Smooth muscle cell (in vitro differentiated cells): ENCODE data around the gene IP6K3. TPM values are rescaled to one million over a fixed set of nuclear protein-coding genes. Genes with fewer than 3 reads are reported as not detected.

Source experiments
- DNase-seq: peaks from one replicate; lab custom pipeline; 2025; ENCODE audit not compliant: unreplicated experiment; lab: John Stamatoyannopoulos, UW
- H2AFZ ChIP-seq: fragments of 200-600 bp; sonication (generic); 2 replicates; pipeline ENCODE4 v1.6.0; 2016; ENCODE audit warnings: antibody characterized with exemption, low read depth, mild to moderate bottlenecking
- H3F3A ChIP-seq: fragments of 200-600 bp; sonication (generic); 2 replicates; pipeline ENCODE4 v1.6.0; 2017; ENCODE audit warnings: antibody characterized with exemption, low read depth
- H3K27ac ChIP-seq: fragments of 200-600 bp; sonication (generic); 2 replicates; pipeline ENCODE4 v1.5.1; 2016; ENCODE audit warnings: low read depth, mild to moderate bottlenecking
- H3K27me3 ChIP-seq: fragments of 200-600 bp; sonication (generic); 2 replicates; pipeline ENCODE4 v1.6.1; 2016; ENCODE audit warnings: low read depth, mild to moderate bottlenecking
- H3K36me3 ChIP-seq: fragments of 200-600 bp; sonication (generic); 2 replicates; pipeline ENCODE4 v1.5.1; 2016; ENCODE audit warnings: low read depth
- H3K4me1 ChIP-seq: fragments of 200-600 bp; sonication (generic); 2 replicates; pipeline ENCODE4 v1.5.1; 2016; ENCODE audit warnings: low read depth
- H3K4me2 ChIP-seq: fragments of 200-600 bp; sonication (generic); 2 replicates; pipeline ENCODE4 v1.6.0; 2016; ENCODE audit warnings: mild to moderate bottlenecking
- H3K4me3 ChIP-seq: fragments of 200-600 bp; sonication (generic); 2 replicates; pipeline ENCODE4 v1.5.1; 2016; ENCODE audit warnings: mild to moderate bottlenecking
- H3K79me2 ChIP-seq: fragments of 200-600 bp; sonication (generic); 2 replicates; pipeline ENCODE4 v1.6.0; 2016; ENCODE audit warnings: low read depth, mild to moderate bottlenecking
- H3K9ac ChIP-seq: fragments of 200-600 bp; sonication (generic); 2 replicates; pipeline ENCODE4 v1.6.0; 2016; ENCODE audit warnings: low read depth
- H3K9me3 ChIP-seq: fragments of 200-600 bp; sonication (generic); replicated peaks from 2 replicates; pipeline ENCODE4 v1.5.1; 2016; ENCODE audit warnings: low read depth
- H4K20me1 ChIP-seq: fragments of 200-600 bp; sonication (generic); 2 replicates; pipeline ENCODE4 v1.6.0; 2016; ENCODE audit warnings: low read depth
- WGBS: methylation state at CpG from one replicate; pipeline ENCODE4 v1.1.7; 2016; ENCODE audit warnings: low lambda C conversion rate; 5-methylcytosine and 5-hydroxymethylcytosine counted together
- polyA plus RNA-seq: library from polyadenylated mRNA; unstranded; fragments of >200 nt; fragmentation: Nextera tagmentation; extraction: Ambion mirVana; gene quantifications from 2 replicates; pipeline ENCODE4 v1.2.1, GENCODE V29; 2016
- total RNA-seq: library from RNA; depleted of rRNA; stranded (reverse); fragments of >200 nt; gene quantifications from 2 replicates; pipeline ENCODE4 v1.2.3, GENCODE V29; 2014
- TF ChIP-seq, protein P1 (sequence below): fragments of 200-600 bp; sonication (generic); IDR thresholded peaks from 2 replicates; pipeline ENCODE4 v1.5.1; 2017; ENCODE audit warnings: borderline replicate concordance, mild to moderate bottlenecking, antibody characterized with exemption; ENCODE audit not compliant: insufficient read depth, poor library complexity, severe bottlenecking

The IP6K3 gene
- total and polyA plus RNA-seq, 2 experiments from 2014 or later: 2.6 to 5.6 TPM

DNA sequence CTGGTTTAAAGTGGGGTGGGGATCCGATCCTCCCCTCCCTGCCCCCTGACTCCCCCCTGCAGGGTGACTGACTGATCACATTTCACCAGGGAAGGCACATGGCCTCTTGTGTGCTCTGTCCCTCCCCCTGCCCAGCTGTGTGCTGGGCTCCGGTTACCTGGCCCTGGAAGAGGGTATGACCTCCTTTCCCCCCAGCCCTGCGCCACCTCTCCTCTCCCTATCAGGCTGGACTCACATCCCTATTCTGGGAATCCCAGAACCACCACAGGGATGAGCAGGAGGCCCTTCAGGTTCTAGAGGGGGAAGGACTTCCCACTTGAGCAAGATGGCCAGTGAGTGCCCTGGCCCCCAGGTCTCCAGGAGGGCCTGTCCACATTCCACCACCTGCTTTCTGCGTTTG is 2.1 kb upstream of the IP6K3 start:
- Histone ChIP-seq H3K9me3 (no peaks in the 10 kb centered on the region), H3K4me1 (peaks cover 53% of the 10 kb centered on the region), H3K27me3 (no peaks in the 10 kb centered on the region), H3K79me2 (no peaks in the 10 kb centered on the region), H3F3A (peaks cover 3% of the 10 kb centered on the region), H3K27ac (no peak overlapping the region), H2AFZ (no peak overlapping the region), H4K20me1 (peaks cover 3% of the 10 kb centered on the region), H3K4me2 (no peak overlapping the region), H3K36me3 (no peaks in the 10 kb centered on the region), H3K9ac (no peak overlapping the region), H3K4me3 (no peak overlapping the region)
- 86% methylated on average over 4 of the region's 4 CpGs for WGBS
- no peak for DNase-seq
- TF ChIP-seq, protein P1, sequence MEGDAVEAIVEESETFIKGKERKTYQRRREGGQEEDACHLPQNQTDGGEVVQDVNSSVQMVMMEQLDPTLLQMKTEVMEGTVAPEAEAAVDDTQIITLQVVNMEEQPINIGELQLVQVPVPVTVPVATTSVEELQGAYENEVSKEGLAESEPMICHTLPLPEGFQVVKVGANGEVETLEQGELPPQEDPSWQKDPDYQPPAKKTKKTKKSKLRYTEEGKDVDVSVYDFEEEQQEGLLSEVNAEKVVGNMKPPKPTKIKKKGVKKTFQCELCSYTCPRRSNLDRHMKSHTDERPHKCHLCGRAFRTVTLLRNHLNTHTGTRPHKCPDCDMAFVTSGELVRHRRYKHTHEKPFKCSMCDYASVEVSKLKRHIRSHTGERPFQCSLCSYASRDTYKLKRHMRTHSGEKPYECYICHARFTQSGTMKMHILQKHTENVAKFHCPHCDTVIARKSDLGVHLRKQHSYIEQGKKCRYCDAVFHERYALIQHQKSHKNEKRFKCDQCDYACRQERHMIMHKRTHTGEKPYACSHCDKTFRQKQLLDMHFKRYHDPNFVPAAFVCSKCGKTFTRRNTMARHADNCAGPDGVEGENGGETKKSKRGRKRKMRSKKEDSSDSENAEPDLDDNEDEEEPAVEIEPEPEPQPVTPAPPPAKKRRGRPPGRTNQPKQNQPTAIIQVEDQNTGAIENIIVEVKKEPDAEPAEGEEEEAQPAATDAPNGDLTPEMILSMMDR: no peak

DNA sequence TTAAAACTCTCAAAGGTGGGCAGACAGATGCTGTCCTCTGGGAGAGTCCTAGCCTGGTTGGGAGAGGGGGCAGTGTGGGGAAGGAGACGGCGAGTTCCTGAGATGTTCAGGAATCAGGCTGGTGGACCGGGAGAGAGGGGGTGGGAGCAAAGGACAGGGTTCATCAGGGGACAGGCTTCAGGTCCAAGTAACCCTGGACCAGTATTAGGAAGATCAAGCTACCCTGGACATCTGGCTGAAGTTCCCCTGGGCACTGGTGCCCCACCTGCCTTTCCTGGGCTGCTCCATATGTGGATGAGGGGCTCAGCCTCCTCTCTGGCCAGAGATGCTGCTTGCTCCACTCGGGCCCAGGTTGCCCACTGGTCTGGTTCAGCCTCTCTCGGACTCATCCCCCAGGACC is 1.1 kb upstream of the IP6K3 start:
- TF ChIP-seq, protein P1: no peak
- WGBS: 94% methylated on average over 5 of the region's 5 CpGs
- Histone ChIP-seq H3K9me3 (no peaks in the 10 kb centered on the region), H3K27me3 (no peaks in the 10 kb centered on the region), H3K4me2 (no peak overlapping the region), H3K4me3 (no peak overlapping the region), H3K36me3 (no peaks in the 10 kb centered on the region), H3F3A (peaks cover 3% of the 10 kb centered on the region), H2AFZ (no peak overlapping the region), H3K4me1 (peaks cover 53% of the 10 kb centered on the region), H3K9ac (no peak overlapping the region), H3K27ac (no peak overlapping the region), H4K20me1 (peaks cover 3% of the 10 kb centered on the region), H3K79me2 (no peaks in the 10 kb centered on the region)
- DNase-seq: no peak

- peaks cover 3% of the 10 kb centered on the region for H3F3A ChIP-seq
- peak overlapping the region; percentile 76 for H3K27ac ChIP-seq
- peaks cover 43% of the 10 kb centered on the region for H3K4me1 ChIP-seq
- peak overlapping the region; percentile 19 for H3K4me3 ChIP-seq
- H3K79me2 ChIP-seq: no peaks in the 10 kb centered on the region
- peak overlapping the region; percentile 59 for H3K9ac ChIP-seq
- H3K36me3 ChIP-seq: no peaks in the 10 kb centered on the region
- H3K9me3 ChIP-seq: no peaks in the 10 kb centered on the region
- no peaks in the 10 kb centered on the region for H3K27me3 ChIP-seq
- TF ChIP-seq, protein P1: peak; percentile 7
- peak overlapping the region; percentile 77 for H3K4me2 ChIP-seq
- peak; percentile 67 for DNase-seq
- peak overlapping the region; percentile 78 for H2AFZ ChIP-seq
- WGBS: 22% methylated on average over 11 of the region's 14 CpGs
- H4K20me1 ChIP-seq: peaks cover 3% of the 10 kb centered on the region
These were observed 587 bp downstream of the IP6K3 start for GRCh38 chr6:33746036-33746600.

DNA sequence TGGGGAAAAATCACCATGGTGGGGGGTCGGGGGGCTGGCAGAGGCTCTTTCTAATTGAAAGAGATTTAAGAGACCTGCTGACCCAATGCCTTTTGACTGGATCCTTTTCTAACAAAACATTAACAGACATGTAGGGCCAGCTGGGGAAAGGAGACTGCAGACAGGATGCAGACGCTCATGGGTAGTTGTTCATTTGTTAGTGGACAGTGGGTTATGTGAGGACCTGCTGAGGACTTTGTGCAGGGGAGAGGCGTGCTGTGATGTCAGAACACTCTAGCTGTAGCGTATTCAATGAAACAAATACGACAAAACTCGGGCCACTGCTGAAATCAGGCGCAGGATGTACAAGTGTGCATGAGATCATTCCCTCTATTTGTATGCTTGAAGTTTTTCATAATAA is 1.2 kb downstream of the IP6K3 start:
- Histone ChIP-seq H3K36me3 (no peaks in the 10 kb centered on the region), H3K79me2 (no peaks in the 10 kb centered on the region), H3K27me3 (no peaks in the 10 kb centered on the region), H3K27ac (peak overlapping the region; percentile 76), H4K20me1 (peaks cover 3% of the 10 kb centered on the region), H3F3A (peaks cover 3% of the 10 kb centered on the region), H2AFZ (no peak overlapping the region), H3K9ac (peak overlapping the region; percentile 9), H3K9me3 (no peaks in the 10 kb centered on the region), H3K4me3 (peak overlapping the region; percentile 19), H3K4me2 (peak overlapping the region; percentile 77), H3K4me1 (peaks cover 39% of the 10 kb centered on the region)
- 79% methylated on average over 7 of the region's 7 CpGs for WGBS
- TF ChIP-seq, protein P1: no peak
- no peak for DNase-seq
